ENCODE data around the gene SF3B3. TPM values are rescaled to one million over a fixed set of nuclear protein-coding genes. Genes with fewer than 3 reads are reported as not detected.
"Not testable (repeated sequence)": the region's sequence is repeated elsewhere in the genome, so short reads cannot be mapped to it uniquely, and the experiment has no call there.

SF3B3 gene
- total RNA-seq, 1 donor from 2014 or later, result 631 TPM

GRCh38 chr16:70612931-70613330 is 89.3 kb downstream of the SF3B3 start:
- H3K4me3 Mint-ChIP-seq, result no peak overlapping the region
- peaks cover 4% of the 10 kb centered on the region for H3K27me3 Mint-ChIP-seq (ENCODE audit: low read depth)
- H3K9me3 Mint-ChIP-seq, result no peaks in the 10 kb centered on the region
- no peak for DNase-seq (ENCODE audit: low read depth, low spot score)
- H3K27ac Mint-ChIP-seq (ENCODE audit: unreplicated experiment), result no peak overlapping the region
- H3K4me1 Mint-ChIP-seq, result no peaks in the 10 kb centered on the region
- TF ChIP-seq, protein P1, sequence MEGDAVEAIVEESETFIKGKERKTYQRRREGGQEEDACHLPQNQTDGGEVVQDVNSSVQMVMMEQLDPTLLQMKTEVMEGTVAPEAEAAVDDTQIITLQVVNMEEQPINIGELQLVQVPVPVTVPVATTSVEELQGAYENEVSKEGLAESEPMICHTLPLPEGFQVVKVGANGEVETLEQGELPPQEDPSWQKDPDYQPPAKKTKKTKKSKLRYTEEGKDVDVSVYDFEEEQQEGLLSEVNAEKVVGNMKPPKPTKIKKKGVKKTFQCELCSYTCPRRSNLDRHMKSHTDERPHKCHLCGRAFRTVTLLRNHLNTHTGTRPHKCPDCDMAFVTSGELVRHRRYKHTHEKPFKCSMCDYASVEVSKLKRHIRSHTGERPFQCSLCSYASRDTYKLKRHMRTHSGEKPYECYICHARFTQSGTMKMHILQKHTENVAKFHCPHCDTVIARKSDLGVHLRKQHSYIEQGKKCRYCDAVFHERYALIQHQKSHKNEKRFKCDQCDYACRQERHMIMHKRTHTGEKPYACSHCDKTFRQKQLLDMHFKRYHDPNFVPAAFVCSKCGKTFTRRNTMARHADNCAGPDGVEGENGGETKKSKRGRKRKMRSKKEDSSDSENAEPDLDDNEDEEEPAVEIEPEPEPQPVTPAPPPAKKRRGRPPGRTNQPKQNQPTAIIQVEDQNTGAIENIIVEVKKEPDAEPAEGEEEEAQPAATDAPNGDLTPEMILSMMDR (conservative IDR thresholded peaks at IDR 0.05), result no peak
- no peaks in the 10 kb centered on the region for H3K36me3 Mint-ChIP-seq (ENCODE audit: low read depth)

DNA sequence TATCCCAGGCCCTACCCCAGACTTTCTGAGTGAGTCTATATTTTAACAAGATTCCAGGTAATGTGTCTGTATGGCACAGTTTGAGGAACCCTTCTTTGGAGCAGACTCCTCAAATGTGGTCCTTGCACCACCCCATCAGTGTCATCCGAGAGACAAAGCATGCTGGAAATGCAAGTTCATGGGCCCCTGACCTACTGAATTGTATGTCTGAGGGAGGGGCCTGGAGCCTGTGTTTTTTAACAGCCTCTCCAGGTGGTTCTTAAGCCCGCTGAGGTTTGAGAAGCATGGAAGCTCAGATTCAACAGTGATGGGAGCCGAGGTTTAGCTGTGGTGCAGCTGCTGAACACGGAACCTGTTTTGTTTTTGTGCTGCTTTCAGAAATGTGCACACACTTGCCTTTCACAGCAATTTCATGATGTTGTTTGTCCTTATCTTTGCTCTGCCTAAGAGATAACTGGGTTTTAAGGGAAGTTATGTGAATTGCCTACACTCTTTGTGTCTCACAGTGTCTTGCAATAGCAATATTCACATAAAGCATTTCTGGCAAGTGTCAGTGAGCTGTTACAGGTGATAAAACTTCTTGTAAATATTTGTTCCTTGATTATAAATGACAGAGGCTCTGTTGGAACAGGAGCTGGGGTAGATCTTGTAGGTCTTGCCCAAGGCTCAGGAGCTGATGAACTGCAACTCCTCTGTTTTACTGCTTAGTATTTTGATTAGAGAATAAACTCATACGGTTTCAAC is 90.8 kb downstream of the SF3B3 start:
- no peak for DNase-seq (ENCODE audit: low read depth, low spot score)
- Mint-ChIP-seq H3K4me3 (no peak overlapping the region), H3K4me1 (no peaks in the 10 kb centered on the region), H3K9me3 (no peaks in the 10 kb centered on the region), H3K36me3 (ENCODE audit: low read depth) (no peaks in the 10 kb centered on the region), H3K27ac (ENCODE audit: unreplicated experiment) (no peak overlapping the region), H3K27me3 (ENCODE audit: low read depth) (peaks cover 18% of the 10 kb centered on the region)
- TF ChIP-seq, protein P1 (conservative IDR thresholded peaks at IDR 0.05), result no peak

DNA sequence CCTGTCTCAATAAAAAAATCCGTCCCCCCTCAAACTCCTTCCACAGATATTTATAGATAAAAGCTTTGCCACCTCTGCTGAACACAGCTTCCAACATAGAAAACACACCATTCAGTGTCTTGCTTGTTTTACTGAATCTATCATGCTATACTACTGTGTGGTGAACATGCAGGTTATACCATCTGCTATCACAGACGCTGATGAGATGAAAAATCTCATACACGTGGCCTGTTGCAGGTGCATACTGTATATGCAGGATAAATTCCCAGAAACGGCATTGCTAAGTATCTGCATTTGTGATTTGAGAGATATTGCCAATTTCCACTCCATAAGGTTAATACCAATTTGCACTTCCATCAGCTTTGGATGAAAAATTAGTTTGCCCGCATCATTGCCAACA is 92.3 kb downstream of the SF3B3 start:
- H3K36me3 Mint-ChIP-seq (ENCODE audit: low read depth), result no peaks in the 10 kb centered on the region

GRCh38 chr16:70621864-70622263 is 98.2 kb downstream of the SF3B3 start:
- not testable (repeated sequence) for DNase-seq (ENCODE audit: low read depth, low spot score); H3K4me3 Mint-ChIP-seq; H3K27ac Mint-ChIP-seq (ENCODE audit: unreplicated experiment); H3K36me3 Mint-ChIP-seq (ENCODE audit: low read depth); H3K9me3 Mint-ChIP-seq
- Mint-ChIP-seq H3K4me1 (peaks cover 10% of the 10 kb centered on the region), H3K27me3 (ENCODE audit: low read depth) (peaks cover 77% of the 10 kb centered on the region)

More for the DNA sequence above, 92.3 kb downstream of the SF3B3 start:
- H3K4me1 Mint-ChIP-seq, result no peaks in the 10 kb centered on the region
- no peak overlapping the region for H3K27ac Mint-ChIP-seq (ENCODE audit: unreplicated experiment)
- no peaks in the 10 kb centered on the region for H3K9me3 Mint-ChIP-seq
- H3K27me3 Mint-ChIP-seq (ENCODE audit: low read depth), result peaks cover 34% of the 10 kb centered on the region
- H3K4me3 Mint-ChIP-seq, result no peak overlapping the region
- DNase-seq (ENCODE audit: low read depth, low spot score), result no peak
- TF ChIP-seq, protein P1 (conservative IDR thresholded peaks at IDR 0.05), result no peak

Other genes with a start within 250 kb of the SF3B3 start
- gene AARS1, start 234.3 kb upstream of the SF3B3 start, total RNA-seq, result 128 and 129 TPM in 2 replicates
- 39.7 and 45.2 TPM in 2 replicates for gene DDX19B, start 224.6 kb upstream of the SF3B3 start, total RNA-seq
- gene DDX19A, start 176.9 kb upstream of the SF3B3 start, total RNA-seq, result 55.2 and 61.8 TPM in 2 replicates
- 37.5 and 41.8 TPM in 2 replicates for gene ST3GAL2, start 84.7 kb upstream of the SF3B3 start, total RNA-seq
- 14.8 and 15.2 TPM in 2 replicates for gene FCSK, start 69.2 kb upstream of the SF3B3 start, total RNA-seq
- 81.2 and 82.7 TPM in 2 replicates for gene COG4, start 262 bp upstream of the SF3B3 start, total RNA-seq
- 0.16 and 0.47 TPM in 2 replicates for gene IL34, start 122.7 kb downstream of the SF3B3 start, total RNA-seq
- gene MTSS2, start 162.2 kb downstream of the SF3B3 start, total RNA-seq, result 93.3 and 95.0 TPM in 2 replicates